HG03175 (cell line): Measurements from ENCODE around the gene KCNQ5.
A peak's percentile ranks its signal among the peaks of the same experiment; 100 is the strongest.

Experiments used
- ATAC-seq: cut with Tn5 transposase; IDR thresholded peaks from one replicate; pipeline ENCODE4 v1.9.1; 2021; ENCODE audit warnings: mild to moderate bottlenecking, moderate library complexity; ENCODE audit not compliant: unreplicated experiment

KCNQ5 gene

GRCh38 chr6:73086726-73087125 lies 464.9 kb downstream of the KCNQ5 start:
- ATAC-seq = no peak

GRCh38 chr6:73088138-73088813 lies 466.4 kb downstream of the KCNQ5 start:
- ATAC-seq = peak; percentile 76

GRCh38 chr6:73104921-73105320 lies 483.1 kb downstream of the KCNQ5 start:
- no peak for ATAC-seq

GRCh38 chr6:73107016-73107415 lies 485.2 kb downstream of the KCNQ5 start:
- no peak for ATAC-seq

- ATAC-seq = no peak
Measured at GRCh38 chr6:73108949-73109348, 487.1 kb downstream of the KCNQ5 start.

GRCh38 chr6:73109659-73110058 lies 487.8 kb downstream of the KCNQ5 start:
- ATAC-seq = no peak

GRCh38 chr6:73116330-73116729 lies 494.5 kb downstream of the KCNQ5 start:
- no peak for ATAC-seq

- ATAC-seq = no peak
Measured at GRCh38 chr6:73121421-73121993, 499.6 kb downstream of the KCNQ5 start.

GRCh38 chr6:73123632-73124329 lies 501.9 kb downstream of the KCNQ5 start:
- no peak for ATAC-seq

- ATAC-seq = peak; percentile 93
Measured at GRCh38 chr6:73129653-73130443, 508.0 kb downstream of the KCNQ5 start.

- no peak for ATAC-seq
Measured at GRCh38 chr6:73131706-73132105, 509.8 kb downstream of the KCNQ5 start.

- no peak for ATAC-seq
Measured at GRCh38 chr6:73134588-73134987, 512.7 kb downstream of the KCNQ5 start.

GRCh38 chr6:73139681-73140383 lies 518.0 kb downstream of the KCNQ5 start:
- ATAC-seq = peak; percentile 76

- no peak for ATAC-seq
Measured at GRCh38 chr6:73143551-73143950, 521.7 kb downstream of the KCNQ5 start.

- no peak for ATAC-seq
Measured at GRCh38 chr6:73144516-73144915, 522.7 kb downstream of the KCNQ5 start.

GRCh38 chr6:73145690-73146089 lies 523.8 kb downstream of the KCNQ5 start:
- peak; percentile 67 for ATAC-seq

- ATAC-seq = no peak
Measured at GRCh38 chr6:73151732-73152131, 529.9 kb downstream of the KCNQ5 start.

GRCh38 chr6:73152556-73152955 lies 530.7 kb downstream of the KCNQ5 start:
- no peak for ATAC-seq

GRCh38 chr6:73152966-73153757 lies 531.3 kb downstream of the KCNQ5 start:
- no peak for ATAC-seq
